GM18951 (cell line): ENCODE results near the gene CDH11.

Experiments used
- POLR2A ChIP-seq: IDR thresholded peaks from 4 replicates; pipeline ENCODE4 v1.6.1; 2011; ENCODE audit warnings: mild to moderate bottlenecking; ENCODE audit not compliant: insufficient read length, insufficient read depth; ENCODE audit errors: extremely low read depth
- in situ Hi-C: fragments of 300-500 bp; cut with MboI; formaldehyde crosslinking; loops from one replicate; pipeline ENCODE4 v1.12.0; 2022; ENCODE audit warnings: low sequenced_read_pairs, mixed read lengths, inconsistent platforms; ENCODE audit not compliant: unreplicated experiment

CDH11 gene

DNA sequence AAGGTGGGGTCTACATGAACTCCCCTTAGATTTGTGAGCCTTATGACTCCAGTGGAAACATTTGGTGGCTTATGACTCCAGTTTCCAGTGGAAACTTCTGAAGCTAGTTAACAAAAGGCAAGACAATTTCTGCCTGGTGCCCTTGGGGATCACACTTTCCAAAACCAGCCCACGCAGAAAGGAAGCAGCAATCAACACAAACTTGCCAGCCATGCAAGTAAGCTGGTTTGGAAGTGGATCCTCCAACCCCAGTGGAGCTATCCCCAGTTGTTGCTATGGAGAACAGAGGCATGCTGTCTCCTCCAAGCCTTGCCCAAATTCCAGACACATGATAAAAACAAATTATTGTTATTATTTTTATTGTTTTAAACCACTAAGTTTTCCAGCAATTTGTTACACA is 130.9 kb downstream of the CDH11 start:
- in situ Hi-C loops: no loop called here

DNA sequence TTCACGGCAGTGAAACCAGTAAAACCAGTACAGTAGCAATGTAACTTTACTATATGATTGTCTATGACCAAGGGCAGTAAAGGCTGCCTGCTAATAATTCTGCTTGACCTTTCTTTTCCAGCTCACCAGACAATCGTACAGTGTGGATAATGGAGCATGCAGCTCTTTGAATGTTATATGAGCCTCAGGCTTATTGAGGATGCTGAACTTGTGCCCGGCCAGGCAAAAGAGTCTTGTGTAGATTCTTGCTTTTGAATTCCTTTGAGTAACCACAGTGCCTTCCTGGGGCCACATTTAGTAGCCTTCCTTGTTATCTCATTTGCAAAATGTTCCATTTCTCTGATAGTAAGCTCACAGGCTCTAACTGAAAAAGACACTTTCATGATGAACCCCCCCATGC is 131.8 kb downstream of the CDH11 start:
- in situ Hi-C loops: no loop called here
- no peak for TF ChIP-seq POLR2A

More for the DNA sequence above, 130.9 kb downstream of the CDH11 start:
- TF ChIP-seq POLR2A: no peak

DNA sequence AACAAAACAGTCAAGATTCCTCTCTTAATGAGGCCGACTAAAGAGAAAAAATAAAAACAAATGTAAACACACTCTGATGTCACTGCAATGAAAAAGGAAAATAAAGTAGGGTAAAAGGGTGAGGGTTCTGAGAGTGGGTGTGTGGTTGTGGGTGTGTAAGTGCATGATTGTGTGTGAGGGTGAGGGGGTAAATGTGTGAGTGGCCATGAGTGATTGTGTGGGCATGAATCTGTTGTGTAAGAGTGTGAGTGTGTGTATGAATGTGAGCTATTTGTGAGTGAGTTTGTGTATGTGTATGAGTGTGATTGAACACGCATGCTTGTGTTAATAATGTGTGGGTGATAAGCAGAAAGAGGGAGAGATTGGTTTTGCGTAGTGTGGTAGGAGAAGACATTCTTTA is 132.8 kb downstream of the CDH11 start:
- TF ChIP-seq POLR2A: no peak
- in situ Hi-C loops: no loop called here

DNA sequence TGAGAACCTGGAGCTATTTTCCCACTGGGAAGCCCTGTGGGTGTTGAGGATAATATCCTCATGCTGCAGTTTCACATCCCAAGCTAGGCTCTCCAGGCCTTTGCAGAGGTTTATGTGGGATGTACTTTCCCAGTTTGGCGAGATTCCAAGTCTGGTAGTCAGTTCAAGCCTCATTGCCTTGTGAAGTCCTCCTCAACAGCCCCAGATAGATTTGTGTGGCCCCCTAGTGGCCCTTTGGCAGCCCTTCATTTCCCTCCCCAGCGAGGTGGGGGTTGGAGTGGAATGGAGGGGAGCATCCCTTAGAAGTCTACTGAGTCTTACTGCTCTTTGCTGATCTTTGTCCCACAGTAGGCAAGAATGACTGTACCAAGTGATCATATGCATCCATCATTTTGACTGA is 137.9 kb downstream of the CDH11 start:
- in situ Hi-C loops: no loop called here
- no peak for TF ChIP-seq POLR2A

DNA sequence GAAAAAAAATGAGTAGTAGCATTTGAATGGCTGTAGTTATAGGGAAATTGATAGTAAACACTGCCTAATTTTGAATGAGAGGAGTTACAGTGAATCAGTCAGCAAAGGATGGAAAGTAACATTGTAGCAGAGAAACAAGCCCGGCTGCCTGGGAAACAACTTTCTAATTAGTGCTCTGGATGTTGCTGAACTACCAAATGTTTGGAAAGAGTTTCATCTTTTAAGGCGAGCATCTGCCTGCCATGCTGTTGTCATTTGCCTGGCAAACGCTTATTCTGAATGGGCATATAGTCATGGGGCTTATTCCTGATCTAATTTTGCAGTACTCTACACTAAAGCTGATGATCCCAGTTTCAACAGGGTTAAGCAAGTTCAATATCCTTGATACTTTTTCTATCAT is 138.6 kb downstream of the CDH11 start:
- no peak for TF ChIP-seq POLR2A

DNA sequence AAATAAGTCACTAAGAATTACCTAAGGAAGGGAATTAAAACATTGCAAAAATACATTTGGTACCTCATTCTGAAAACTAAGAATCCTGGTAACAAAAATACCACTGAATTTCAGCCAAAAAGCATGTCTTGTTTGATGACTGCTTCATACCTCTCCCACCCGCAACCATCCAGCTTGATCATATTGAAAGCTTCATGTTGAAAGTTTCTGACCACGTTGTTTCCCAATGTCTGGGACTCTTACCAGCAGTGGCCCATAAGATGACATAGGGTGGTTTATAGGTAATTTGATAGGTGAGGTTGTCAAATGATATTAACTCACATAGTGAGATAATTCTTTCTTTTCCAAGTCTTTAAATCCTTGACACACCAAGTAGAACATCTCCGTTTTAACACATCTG is 139.3 kb downstream of the CDH11 start:
- in situ Hi-C loops: no loop called here
- TF ChIP-seq POLR2A: no peak

More for the DNA sequence above, 138.6 kb downstream of the CDH11 start:
- in situ Hi-C loops: no loop called here

DNA sequence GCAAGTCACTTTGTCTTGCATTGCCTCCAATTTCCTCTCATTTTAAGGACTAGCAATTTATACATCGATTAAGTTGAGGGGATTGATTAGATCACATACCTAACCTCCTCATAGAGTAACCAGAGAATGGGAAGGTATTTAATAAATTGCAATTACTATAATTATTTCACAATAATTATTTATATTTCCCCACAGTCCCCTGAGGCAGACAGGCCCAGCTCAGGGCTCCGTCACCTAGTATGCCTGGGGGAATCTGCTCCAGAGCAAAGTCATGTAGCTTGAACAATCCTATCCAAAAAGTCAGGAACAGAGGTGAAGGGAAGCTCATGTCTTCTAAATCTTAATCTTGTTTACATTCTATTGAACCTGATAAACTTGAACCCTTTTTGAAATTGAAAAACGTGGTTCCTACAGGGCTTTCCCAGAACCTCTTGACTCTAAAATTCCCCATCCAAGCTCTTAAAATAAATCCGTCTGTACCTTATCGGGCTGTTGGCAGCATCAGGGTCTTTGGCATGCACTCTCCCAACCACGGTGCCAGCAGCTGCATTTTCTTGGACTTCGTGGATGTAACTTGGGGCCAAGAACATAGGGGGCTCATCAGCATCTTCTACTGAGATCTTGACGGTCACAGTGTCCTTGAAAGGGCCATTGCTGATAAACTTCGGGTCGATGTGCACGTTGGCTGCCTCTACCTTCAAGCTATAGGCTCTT is 140.1 kb downstream of the CDH11 start:
- in situ Hi-C loops: no loop called here
- TF ChIP-seq POLR2A: no peak

DNA sequence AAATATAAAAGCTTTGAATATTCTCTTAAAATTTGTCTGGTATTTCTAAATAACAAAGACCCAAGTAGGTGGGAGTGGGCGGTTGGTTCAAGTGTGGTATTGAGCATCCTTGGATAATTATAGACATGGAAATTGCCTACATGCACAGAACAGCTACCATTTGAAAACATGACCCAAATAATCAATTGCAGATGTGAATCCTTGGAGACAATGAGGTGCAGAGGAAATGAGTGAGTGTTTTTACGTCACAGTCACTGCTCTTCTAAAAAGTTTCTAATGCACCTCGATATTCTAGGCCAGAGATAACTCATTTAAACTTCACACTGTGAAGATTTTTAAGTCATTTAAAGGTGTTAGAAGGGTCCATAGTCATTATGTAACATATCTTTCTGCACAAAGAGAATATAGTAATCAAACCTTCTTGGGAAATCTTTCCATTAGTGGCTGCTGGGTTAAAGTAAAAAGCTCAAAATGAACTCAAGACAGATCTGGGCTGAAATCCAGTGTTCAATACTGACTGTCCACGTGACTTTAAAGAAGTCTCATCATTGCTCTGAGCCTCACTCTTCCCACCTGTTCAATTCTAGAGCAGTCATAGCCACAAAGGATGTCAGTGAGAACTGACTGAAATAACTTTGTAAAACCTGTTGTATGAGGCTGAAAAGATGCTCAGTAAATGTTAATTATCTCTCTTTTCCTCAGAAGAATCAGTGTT is 144.5 kb downstream of the CDH11 start:
- in situ Hi-C loops: no loop called here
- TF ChIP-seq POLR2A: no peak

DNA sequence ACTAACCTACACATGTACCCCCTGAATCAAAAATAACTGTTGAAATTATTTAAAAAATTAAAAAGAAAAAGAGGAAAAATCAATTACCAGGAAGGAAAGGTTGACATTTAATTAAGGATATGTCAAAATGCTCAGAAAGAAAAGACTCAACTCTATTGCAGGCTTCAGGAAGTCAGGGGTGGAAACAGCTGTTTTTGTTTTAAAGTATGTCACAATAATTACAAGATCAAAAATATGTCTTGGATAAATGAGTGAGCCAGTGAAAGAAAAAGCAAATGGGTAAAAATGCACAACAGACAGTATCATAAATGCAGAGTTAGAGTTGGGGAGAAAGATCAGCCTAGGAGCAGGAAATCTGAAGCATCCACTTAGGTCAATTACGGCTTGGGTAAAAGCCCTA is 146.0 kb downstream of the CDH11 start:
- no peak for TF ChIP-seq POLR2A
- in situ Hi-C loops: no loop called here

DNA sequence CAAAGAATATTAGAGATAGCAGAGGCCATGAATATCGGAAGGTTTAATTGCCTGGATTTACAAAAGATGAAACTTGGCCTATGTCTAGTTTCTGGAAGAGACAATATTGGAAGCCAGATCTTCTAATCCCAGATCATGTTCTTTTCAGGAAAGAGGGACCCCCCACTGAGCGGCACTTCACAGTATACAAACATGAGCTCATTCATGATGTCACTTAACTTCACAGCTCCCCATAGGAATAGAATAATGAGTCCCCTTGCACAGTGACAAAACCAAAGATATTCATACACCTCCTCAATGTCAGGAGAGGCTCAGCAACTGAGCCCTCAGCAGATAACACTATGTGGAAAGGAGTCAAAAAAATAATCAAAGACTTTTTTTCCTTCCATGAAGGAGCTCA is 147.5 kb downstream of the CDH11 start:
- TF ChIP-seq POLR2A: no peak
- in situ Hi-C loops: no loop called here

DNA sequence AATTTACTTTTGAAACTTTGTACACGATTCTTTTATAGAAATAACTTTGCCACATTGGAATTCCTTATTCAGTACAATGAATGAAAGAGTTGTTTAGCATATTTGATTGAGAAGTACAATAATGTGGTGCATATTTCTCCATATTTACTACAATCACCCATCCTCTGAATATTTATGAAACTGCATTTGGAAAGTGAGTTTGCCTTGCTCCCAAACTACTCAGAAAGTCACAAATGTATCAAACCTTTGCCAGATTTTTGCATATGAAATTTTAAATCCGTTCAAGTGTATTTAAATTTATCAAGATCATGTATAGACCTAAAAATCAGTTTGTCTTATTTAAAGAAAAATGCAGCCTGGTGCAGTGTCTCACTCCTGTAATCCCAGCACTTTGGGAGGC is 148.7 kb downstream of the CDH11 start:
- no peak for TF ChIP-seq POLR2A
- in situ Hi-C loops: no loop called here

DNA sequence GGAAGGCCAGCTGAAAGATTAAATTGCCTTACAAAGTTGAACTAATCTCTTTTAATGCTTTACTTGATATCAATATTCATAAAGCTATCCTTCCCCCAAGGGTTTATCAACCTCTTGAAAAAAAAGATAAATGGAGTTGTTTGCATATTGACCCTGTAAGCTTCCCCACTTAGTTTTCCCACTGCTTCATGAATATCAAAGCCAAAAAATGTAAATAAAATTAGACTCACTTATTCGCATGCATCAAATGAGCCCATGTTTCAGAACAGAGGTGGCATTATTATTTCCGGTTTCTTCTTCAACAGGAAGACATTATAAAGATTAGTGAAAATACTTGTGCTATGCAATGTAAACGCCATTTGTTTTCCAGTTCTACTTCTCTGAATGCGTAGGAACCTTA is 150.7 kb downstream of the CDH11 start:
- TF ChIP-seq POLR2A: no peak
- in situ Hi-C loops: no loop called here

DNA sequence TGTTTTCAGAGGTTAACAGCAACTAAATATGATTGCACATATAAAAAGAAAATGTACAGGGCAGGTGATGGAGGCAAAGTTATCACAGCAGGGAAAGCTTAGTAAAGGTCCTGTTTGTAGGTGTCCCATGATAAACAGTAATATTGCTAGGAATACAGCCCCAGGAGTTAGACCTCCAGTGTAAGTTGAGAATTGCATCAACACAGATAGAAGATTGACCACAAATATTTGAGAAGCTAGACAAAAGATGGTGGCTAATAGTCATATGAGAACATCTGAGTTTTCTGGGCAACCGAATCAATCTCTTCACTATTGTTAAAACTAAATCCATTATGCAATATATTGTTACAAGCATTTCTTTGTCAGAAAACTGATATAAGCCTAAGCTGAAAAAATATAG is 152.6 kb downstream of the CDH11 start:
- TF ChIP-seq POLR2A: no peak
- in situ Hi-C loops: no loop called here

DNA sequence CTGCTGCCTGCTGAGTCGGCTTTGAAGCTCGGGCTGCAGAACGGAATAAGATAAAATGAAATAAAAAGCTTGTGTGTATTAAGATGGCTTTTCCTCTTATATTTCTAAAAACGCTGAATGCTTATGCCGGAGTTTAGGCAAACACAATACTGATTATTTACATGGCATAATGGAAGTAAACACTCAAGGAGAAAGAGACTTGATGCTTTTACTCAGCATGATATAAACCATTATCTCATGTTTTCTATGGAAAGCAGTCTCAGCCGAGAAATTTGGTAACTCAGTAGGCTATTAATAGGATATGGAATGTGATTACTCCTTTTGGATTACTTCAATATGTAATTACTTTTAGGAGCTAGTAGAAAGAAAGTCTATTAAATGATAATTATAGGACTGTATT is 153.3 kb downstream of the CDH11 start:
- TF ChIP-seq POLR2A: no peak
- in situ Hi-C loops: no loop called here
